IPS-15b (cell line): ENCODE measurements around the gene DENND4B.
A peak's percentile ranks its signal among the peaks of the same experiment; 100 is the strongest.

Source experiments
- H3K27me3 ChIP-seq: one replicate; pipeline ENCODE4 v1.6.1; 2013; ENCODE audit warnings: low read length; ENCODE audit not compliant: control insufficient read depth, insufficient read depth
- H3K36me3 ChIP-seq: one replicate; pipeline ENCODE4 v1.6.1; 2013; ENCODE audit warnings: low read length; ENCODE audit not compliant: control insufficient read depth, insufficient read depth
- H3K4me1 ChIP-seq: one replicate; pipeline ENCODE4 v1.6.1; 2013; ENCODE audit warnings: mild to moderate bottlenecking, low read length; ENCODE audit not compliant: control insufficient read depth, insufficient read depth
- H3K4me3 ChIP-seq: one replicate; pipeline ENCODE4 v1.5.1; 2013; ENCODE audit warnings: low read depth, low read length
- H3K9ac ChIP-seq: one replicate; pipeline ENCODE4 v1.6.1; 2013; ENCODE audit warnings: low read depth, mild to moderate bottlenecking, low read length
- H3K9me3 ChIP-seq: one replicate; pipeline ENCODE4 v1.6.1; 2013; ENCODE audit warnings: mild to moderate bottlenecking, low read length; ENCODE audit not compliant: control insufficient read depth, insufficient read depth

Gene DENND4B

GRCh38 chr1:153929981-153930948, 16.3 kb downstream of the DENND4B start:
- Histone ChIP-seq H3K4me3 (no peak overlapping the region), H3K36me3 (peaks cover 42% of the 10 kb centered on the region), H3K4me1 (no peaks in the 10 kb centered on the region), H3K27me3 (no peaks in the 10 kb centered on the region), H3K9me3 (no peaks in the 10 kb centered on the region), H3K9ac (no peak overlapping the region)

GRCh38 chr1:153929426-153929825, 17.1 kb downstream of the DENND4B start:
- Histone ChIP-seq H3K4me1 (no peaks in the 10 kb centered on the region), H3K9ac (no peak overlapping the region), H3K27me3 (no peaks in the 10 kb centered on the region), H3K4me3 (no peak overlapping the region), H3K36me3 (peaks cover 35% of the 10 kb centered on the region), H3K9me3 (no peaks in the 10 kb centered on the region)

- H3K9ac ChIP-seq = no peak overlapping the region
Observed at GRCh38 chr1:153928791-153929341, 17.7 kb downstream of the DENND4B start.

GRCh38 chr1:153928245-153928644, 18.3 kb downstream of the DENND4B start:
- Histone ChIP-seq H3K9me3 (no peaks in the 10 kb centered on the region), H3K27me3 (no peaks in the 10 kb centered on the region), H3K9ac (no peak overlapping the region), H3K4me3 (no peak overlapping the region), H3K4me1 (peaks cover 4% of the 10 kb centered on the region), H3K36me3 (peaks cover 25% of the 10 kb centered on the region)

More at GRCh38 chr1:153928791-153929341, 17.7 kb downstream of the DENND4B start:
- peaks cover 2% of the 10 kb centered on the region for H3K4me1 ChIP-seq
- peaks cover 30% of the 10 kb centered on the region for H3K36me3 ChIP-seq
- no peaks in the 10 kb centered on the region for H3K9me3 ChIP-seq
- H3K4me3 ChIP-seq = no peak overlapping the region
- H3K27me3 ChIP-seq = no peaks in the 10 kb centered on the region

- H3K4me1 ChIP-seq = peaks cover 4% of the 10 kb centered on the region
- no peak overlapping the region for H3K9ac ChIP-seq
- H3K36me3 ChIP-seq = peaks cover 11% of the 10 kb centered on the region
- no peaks in the 10 kb centered on the region for H3K27me3 ChIP-seq
- H3K9me3 ChIP-seq = no peaks in the 10 kb centered on the region
- no peak overlapping the region for H3K4me3 ChIP-seq
Observed at GRCh38 chr1:153926405-153926804, 20.1 kb downstream of the DENND4B start.

GRCh38 chr1:153922972-153923925, 23.3 kb downstream of the DENND4B start, which contains the start of gene GATAD2B:
Gene GATAD2B, minus strand, starts transcription at chr1:153922972. Its CDS starts 94,625 bp downstream, at chr1:153828347.
- H3K27me3 ChIP-seq = no peaks in the 10 kb centered on the region
- H3K4me3 ChIP-seq = peak within 1 kb of the TSS; percentile 91
- peak within 1 kb of the TSS; percentile 96 for H3K9ac ChIP-seq

GRCh38 chr1:153922076-153922971, 24.2 kb downstream of the DENND4B start:
- no peaks in the 10 kb centered on the region for H3K27me3 ChIP-seq

More at GRCh38 chr1:153922972-153923925, 23.3 kb downstream of the DENND4B start, which contains the start of gene GATAD2B:
- Histone ChIP-seq H3K9me3 (no peaks in the 10 kb centered on the region), H3K4me1 (peaks cover 23% of the 10 kb centered on the region), H3K36me3 (no peaks in the 10 kb centered on the region)

GRCh38 chr1:153921803-153922075, 24.8 kb downstream of the DENND4B start:
- Histone ChIP-seq H3K27me3 (no peaks in the 10 kb centered on the region), H3K9ac (peak overlapping the region; percentile 50), H3K4me1 (peaks cover 23% of the 10 kb centered on the region), H3K4me3 (peak overlapping the region; percentile 77), H3K36me3 (no peaks in the 10 kb centered on the region), H3K9me3 (no peaks in the 10 kb centered on the region)

More at GRCh38 chr1:153922076-153922971, 24.2 kb downstream of the DENND4B start:
- Histone ChIP-seq H3K4me3 (peak overlapping the region; percentile 77), H3K4me1 (peaks cover 23% of the 10 kb centered on the region), H3K36me3 (no peaks in the 10 kb centered on the region), H3K9ac (peak overlapping the region; percentile 50), H3K9me3 (no peaks in the 10 kb centered on the region)

GRCh38 chr1:153921080-153921802, 25.3 kb downstream of the DENND4B start:
- Histone ChIP-seq H3K9me3 (no peaks in the 10 kb centered on the region), H3K4me3 (peak overlapping the region; percentile 77), H3K36me3 (no peaks in the 10 kb centered on the region), H3K27me3 (no peaks in the 10 kb centered on the region), H3K9ac (peak overlapping the region; percentile 50), H3K4me1 (peaks cover 23% of the 10 kb centered on the region)
